SK-N-SH treated with all-trans-retinoic acid at 6 μM for 48 hours (cell line): ENCODE data around the gene C15orf39.

Experiments
- ATAC-seq: fragments of 200-7000 bp; cut with Tn5 transposase; 3 replicates; pipeline ENCODE4 v1.9.1; 2020; ENCODE audit warnings: mild to moderate bottlenecking, moderate library complexity
- ARNTL ChIP-seq: fragments of 450-650 bp; formaldehyde crosslinking; IDR thresholded peaks from 2 replicates; pipeline ENCODE4 v1.5.0; 2020; ENCODE audit warnings: low read depth, mild to moderate bottlenecking, moderate library complexity, borderline replicate concordance
- ESRRG ChIP-seq: fragments of 250-450 bp; sonication (Bioruptor Pico); IDR thresholded peaks from 2 replicates; pipeline ENCODE4 v1.6.1; 2021; ENCODE audit warnings: mild to moderate bottlenecking
- GLIS3 ChIP-seq: fragments of 250-450 bp; sonication (Bioruptor Pico); IDR thresholded peaks from 2 replicates; pipeline ENCODE4 v1.5.0; 2020; ENCODE audit warnings: mild to moderate bottlenecking, moderate library complexity
- PPARA ChIP-seq: fragments of 250-450 bp; sonication (Bioruptor Pico); IDR thresholded peaks from 2 replicates; pipeline ENCODE4 v1.5.0; 2020; ENCODE audit warnings: mild to moderate bottlenecking, borderline replicate concordance
- RARB ChIP-seq: fragments of 250-450 bp; sonication (Bioruptor Pico); IDR thresholded peaks from 2 replicates; pipeline ENCODE4 v1.8.0; 2021; ENCODE audit warnings: mild to moderate bottlenecking, moderate library complexity
- ZFP3 ChIP-seq: fragments of 250-450 bp; sonication (Bioruptor Pico); IDR thresholded peaks from 2 replicates; pipeline ENCODE4 v1.5.0; 2020; ENCODE audit warnings: mild to moderate bottlenecking, moderate library complexity
- ZFP30 ChIP-seq: fragments of 450-650 bp; formaldehyde crosslinking; IDR thresholded peaks from 2 replicates; pipeline ENCODE4 v1.5.0; 2022; ENCODE audit warnings: mild to moderate bottlenecking, moderate library complexity
- ZNF565 ChIP-seq: fragments of 450-650 bp; formaldehyde crosslinking; conservative IDR thresholded peaks from 2 replicates; pipeline ENCODE4 v1.5.0; 2020; ENCODE audit warnings: low read depth, mild to moderate bottlenecking, moderate library complexity
- ZNF70 ChIP-seq: fragments of 450-650 bp; formaldehyde crosslinking; IDR thresholded peaks from 2 replicates; pipeline ENCODE4 v1.5.0; 2020; ENCODE audit warnings: mild to moderate bottlenecking, moderate library complexity
- TF ChIP-seq, protein P1 (sequence below): fragments of 250-450 bp; sonication (Bioruptor Pico); IDR thresholded peaks from 2 replicates; pipeline ENCODE4 v1.5.1; 2021; ENCODE audit warnings: mild to moderate bottlenecking, moderate library complexity
- TF ChIP-seq, protein P2 (sequence below): fragments of 250-450 bp; sonication (Bioruptor Pico); IDR thresholded peaks from 2 replicates; pipeline ENCODE4 v1.5.1; 2020; ENCODE audit warnings: low read depth, mild to moderate bottlenecking, moderate library complexity
- TF ChIP-seq, protein P3 (sequence below): fragments of 250-450 bp; sonication (Bioruptor Pico); IDR thresholded peaks from 2 replicates; pipeline ENCODE4 v1.5.0; 2020; ENCODE audit warnings: mild to moderate bottlenecking, moderate library complexity
- TF ChIP-seq, protein P4 (sequence below): fragments of 250-450 bp; sonication (Bioruptor Pico); IDR thresholded peaks from 2 replicates; pipeline ENCODE4 v1.8.0; 2021; ENCODE audit warnings: low read depth, mild to moderate bottlenecking, moderate library complexity, borderline replicate concordance
- TF ChIP-seq, protein P5 (sequence below): fragments of 250-450 bp; sonication (Bioruptor Pico); IDR thresholded peaks from 2 replicates; pipeline ENCODE4 v1.8.0; 2020; ENCODE audit warnings: mild to moderate bottlenecking, moderate library complexity, borderline replicate concordance

Gene C15orf39

DNA sequence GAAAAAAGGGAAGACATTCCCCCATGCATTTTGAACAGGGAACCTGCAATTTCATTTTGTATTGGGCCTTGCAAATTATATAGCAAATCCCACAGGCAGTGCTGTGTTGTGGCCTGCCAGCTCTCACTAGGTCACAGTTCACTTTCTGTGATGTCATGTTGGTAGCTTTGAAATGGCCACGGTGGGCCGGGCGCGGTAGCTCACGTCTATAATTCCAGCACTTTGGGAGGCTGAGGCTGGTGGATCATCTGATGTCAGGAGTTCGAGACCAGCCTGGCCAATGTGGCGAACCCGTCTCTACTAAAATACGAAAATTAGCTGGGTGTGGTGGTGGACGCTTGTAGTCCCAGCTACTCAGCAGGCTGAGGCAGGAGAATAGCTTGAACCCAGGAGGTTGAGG lies 27.0 kb upstream of the C15orf39 start:
- TF ChIP-seq, protein P1, sequence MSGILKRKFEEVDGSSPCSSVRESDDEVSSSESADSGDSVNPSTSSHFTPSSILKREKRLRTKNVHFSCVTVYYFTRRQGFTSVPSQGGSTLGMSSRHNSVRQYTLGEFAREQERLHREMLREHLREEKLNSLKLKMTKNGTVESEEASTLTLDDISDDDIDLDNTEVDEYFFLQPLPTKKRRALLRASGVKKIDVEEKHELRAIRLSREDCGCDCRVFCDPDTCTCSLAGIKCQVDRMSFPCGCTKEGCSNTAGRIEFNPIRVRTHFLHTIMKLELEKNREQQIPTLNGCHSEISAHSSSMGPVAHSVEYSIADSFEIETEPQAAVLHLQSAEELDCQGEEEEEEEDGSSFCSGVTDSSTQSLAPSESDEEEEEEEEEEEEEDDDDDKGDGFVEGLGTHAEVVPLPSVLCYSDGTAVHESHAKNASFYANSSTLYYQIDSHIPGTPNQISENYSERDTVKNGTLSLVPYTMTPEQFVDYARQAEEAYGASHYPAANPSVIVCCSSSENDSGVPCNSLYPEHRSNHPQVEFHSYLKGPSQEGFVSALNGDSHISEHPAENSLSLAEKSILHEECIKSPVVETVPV (CRISPR knock-in tag): no peak
- no peak for TF ChIP-seq ZNF70 (CRISPR knock-in tag)
- TF ChIP-seq, protein P2, sequence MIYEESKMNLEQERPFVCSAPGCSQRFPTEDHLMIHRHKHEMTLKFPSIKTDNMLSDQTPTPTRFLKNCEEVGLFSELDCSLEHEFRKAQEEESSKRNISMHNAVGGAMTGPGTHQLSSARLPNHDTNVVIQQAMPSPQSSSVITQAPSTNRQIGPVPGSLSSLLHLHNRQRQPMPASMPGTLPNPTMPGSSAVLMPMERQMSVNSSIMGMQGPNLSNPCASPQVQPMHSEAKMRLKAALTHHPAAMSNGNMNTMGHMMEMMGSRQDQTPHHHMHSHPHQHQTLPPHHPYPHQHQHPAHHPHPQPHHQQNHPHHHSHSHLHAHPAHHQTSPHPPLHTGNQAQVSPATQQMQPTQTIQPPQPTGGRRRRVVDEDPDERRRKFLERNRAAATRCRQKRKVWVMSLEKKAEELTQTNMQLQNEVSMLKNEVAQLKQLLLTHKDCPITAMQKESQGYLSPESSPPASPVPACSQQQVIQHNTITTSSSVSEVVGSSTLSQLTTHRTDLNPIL (CRISPR knock-in tag): no peak
- no peak for TF ChIP-seq ZFP30 (CRISPR knock-in tag)
- no peak for TF ChIP-seq ZFP3 (CRISPR knock-in tag)
- TF ChIP-seq, protein P3, sequence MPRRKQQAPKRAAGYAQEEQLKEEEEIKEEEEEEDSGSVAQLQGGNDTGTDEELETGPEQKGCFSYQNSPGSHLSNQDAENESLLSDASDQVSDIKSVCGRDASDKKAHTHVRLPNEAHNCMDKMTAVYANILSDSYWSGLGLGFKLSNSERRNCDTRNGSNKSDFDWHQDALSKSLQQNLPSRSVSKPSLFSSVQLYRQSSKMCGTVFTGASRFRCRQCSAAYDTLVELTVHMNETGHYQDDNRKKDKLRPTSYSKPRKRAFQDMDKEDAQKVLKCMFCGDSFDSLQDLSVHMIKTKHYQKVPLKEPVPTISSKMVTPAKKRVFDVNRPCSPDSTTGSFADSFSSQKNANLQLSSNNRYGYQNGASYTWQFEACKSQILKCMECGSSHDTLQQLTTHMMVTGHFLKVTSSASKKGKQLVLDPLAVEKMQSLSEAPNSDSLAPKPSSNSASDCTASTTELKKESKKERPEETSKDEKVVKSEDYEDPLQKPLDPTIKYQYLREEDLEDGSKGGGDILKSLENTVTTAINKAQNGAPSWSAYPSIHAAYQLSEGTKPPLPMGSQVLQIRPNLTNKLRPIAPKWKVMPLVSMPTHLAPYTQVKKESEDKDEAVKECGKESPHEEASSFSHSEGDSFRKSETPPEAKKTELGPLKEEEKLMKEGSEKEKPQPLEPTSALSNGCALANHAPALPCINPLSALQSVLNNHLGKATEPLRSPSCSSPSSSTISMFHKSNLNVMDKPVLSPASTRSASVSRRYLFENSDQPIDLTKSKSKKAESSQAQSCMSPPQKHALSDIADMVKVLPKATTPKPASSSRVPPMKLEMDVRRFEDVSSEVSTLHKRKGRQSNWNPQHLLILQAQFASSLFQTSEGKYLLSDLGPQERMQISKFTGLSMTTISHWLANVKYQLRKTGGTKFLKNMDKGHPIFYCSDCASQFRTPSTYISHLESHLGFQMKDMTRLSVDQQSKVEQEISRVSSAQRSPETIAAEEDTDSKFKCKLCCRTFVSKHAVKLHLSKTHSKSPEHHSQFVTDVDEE (CRISPR knock-in tag): no peak
- TF ChIP-seq, protein P4, sequence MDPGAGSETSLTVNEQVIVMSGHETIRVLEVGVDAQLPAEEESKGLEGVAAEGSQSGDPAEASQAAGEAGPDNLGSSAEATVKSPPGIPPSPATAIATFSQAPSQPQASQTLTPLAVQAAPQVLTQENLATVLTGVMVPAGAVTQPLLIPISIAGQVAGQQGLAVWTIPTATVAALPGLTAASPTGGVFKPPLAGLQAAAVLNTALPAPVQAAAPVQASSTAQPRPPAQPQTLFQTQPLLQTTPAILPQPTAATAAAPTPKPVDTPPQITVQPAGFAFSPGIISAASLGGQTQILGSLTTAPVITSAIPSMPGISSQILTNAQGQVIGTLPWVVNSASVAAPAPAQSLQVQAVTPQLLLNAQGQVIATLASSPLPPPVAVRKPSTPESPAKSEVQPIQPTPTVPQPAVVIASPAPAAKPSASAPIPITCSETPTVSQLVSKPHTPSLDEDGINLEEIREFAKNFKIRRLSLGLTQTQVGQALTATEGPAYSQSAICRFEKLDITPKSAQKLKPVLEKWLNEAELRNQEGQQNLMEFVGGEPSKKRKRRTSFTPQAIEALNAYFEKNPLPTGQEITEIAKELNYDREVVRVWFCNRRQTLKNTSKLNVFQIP (CRISPR knock-in tag): no peak
- TF ChIP-seq, protein P5, sequence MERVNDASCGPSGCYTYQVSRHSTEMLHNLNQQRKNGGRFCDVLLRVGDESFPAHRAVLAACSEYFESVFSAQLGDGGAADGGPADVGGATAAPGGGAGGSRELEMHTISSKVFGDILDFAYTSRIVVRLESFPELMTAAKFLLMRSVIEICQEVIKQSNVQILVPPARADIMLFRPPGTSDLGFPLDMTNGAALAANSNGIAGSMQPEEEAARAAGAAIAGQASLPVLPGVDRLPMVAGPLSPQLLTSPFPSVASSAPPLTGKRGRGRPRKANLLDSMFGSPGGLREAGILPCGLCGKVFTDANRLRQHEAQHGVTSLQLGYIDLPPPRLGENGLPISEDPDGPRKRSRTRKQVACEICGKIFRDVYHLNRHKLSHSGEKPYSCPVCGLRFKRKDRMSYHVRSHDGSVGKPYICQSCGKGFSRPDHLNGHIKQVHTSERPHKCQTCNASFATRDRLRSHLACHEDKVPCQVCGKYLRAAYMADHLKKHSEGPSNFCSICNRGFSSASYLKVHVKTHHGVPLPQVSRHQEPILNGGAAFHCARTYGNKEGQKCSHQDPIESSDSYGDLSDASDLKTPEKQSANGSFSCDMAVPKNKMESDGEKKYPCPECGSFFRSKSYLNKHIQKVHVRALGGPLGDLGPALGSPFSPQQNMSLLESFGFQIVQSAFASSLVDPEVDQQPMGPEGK: no peak
- no peak for ATAC-seq

DNA sequence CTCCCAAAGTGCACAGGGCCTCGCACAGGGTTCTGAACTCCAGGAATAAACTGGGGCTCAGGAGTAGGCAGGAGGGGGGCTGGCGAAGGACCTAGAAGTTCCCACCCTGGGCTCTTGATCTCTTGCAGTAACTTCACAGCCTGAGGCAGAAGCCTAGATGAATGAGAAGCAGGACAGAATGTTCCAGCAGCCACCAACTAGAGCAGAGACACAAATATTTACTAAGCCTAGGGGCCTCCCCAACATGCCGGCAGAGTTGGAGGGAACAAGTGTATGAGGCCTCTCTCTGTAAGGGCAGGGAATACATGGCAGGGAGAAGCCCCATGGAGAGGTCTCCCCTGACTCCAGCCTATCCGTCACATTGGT lies 25.3 kb upstream of the C15orf39 start:
- ATAC-seq: no peak
- TF ChIP-seq, protein P5: no peak
- no peak for TF ChIP-seq ARNTL (CRISPR knock-in tag)
- TF ChIP-seq, protein P4 (CRISPR knock-in tag): no peak

DNA sequence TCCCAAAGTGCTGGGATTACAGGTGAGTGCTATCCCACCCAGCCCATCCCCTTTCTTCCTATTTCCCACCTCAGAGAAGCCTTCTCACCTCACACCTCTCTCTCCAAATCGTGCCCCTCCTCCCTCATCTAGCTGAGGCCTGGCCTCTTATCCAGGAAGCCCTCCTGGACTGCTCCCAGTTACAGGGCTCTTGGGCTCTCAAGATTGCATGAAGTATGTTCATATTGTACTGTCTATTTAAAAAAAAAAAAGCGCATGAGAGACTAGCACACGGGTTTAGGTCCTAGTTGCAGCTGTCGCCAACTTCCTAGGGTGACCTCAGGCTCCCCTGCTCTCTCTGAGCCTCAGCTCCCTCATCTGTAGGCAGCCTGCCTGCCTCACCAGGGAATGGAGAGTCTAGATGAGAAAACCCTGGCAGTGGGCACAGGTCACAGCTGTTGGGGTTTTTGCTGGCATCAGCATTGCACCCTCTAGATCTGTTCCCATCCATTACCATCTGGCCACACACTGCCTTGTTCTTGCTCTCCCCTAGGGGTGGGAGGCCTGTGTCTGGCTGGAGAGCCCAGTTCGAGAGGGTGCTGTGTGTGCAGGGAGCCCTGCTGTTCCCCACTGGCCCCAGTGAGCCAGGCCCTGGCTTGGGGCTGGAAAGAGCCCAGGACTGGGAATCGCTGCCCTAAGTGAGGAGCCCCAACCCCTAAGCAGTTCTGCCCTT lies 24.2 kb upstream of the C15orf39 start:
- TF ChIP-seq RARB (CRISPR knock-in tag) (no peak), GLIS3 (no peak), PPARA (CRISPR knock-in tag) (no peak), ARNTL (CRISPR knock-in tag) (no peak), ZNF565 (CRISPR knock-in tag) (no peak), ESRRG (CRISPR knock-in tag) (no peak)
- no peak for ATAC-seq
